DOHH2 (cell line): Measurements from ENCODE around the gene SGO2.

Experiments
- CTCF ChIP-seq: fragments of 200-600 bp; sonication (generic); IDR thresholded peaks from one replicate; pipeline ENCODE4 v1.5.1; 2014; ENCODE audit warnings: antibody characterized with exemption, mild to moderate bottlenecking, low read depth, low read length; ENCODE audit not compliant: poor library complexity, severe bottlenecking
- EZH2phosphoT487 ChIP-seq: fragments of 200-600 bp; sonication (generic); IDR thresholded peaks from 2 replicates; pipeline ENCODE4 v1.6.1; 2017; ENCODE audit warnings: borderline replicate concordance, mild to moderate bottlenecking, antibody characterized with exemption, low read length, moderate library complexity, mixed read lengths

DNA sequence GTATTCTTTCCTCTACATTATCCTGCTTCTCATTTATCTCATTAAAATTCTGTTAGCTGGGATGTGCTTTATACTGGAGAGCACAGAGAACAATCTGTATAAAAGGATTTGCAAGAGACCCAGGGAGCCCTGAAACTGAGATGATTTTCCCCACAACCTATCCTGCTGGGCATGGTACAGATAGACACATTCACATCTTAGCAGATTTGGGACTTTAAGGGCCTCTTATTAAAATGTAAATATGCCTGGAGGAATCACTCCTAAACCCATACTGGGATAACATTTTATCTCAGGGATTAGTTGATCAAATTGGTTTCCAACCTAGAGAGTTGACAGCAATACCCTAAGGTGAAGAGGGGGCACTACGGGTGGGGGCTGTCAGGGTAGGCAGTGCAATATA is 105.3 kb downstream of the SGO2 start:
- no peak for TF ChIP-seq CTCF
- TF ChIP-seq EZH2phosphoT487: no peak
